GM18508 (cell line): ENCODE results near the gene C1orf210.

Experiments
- ATAC-seq: cut with Tn5 transposase; IDR thresholded peaks from one replicate; pipeline ENCODE4 v1.9.1; 2021; ENCODE audit warnings: moderate number of reproducible peaks; ENCODE audit not compliant: insufficient read depth, unreplicated experiment

The C1orf210 gene

DNA sequence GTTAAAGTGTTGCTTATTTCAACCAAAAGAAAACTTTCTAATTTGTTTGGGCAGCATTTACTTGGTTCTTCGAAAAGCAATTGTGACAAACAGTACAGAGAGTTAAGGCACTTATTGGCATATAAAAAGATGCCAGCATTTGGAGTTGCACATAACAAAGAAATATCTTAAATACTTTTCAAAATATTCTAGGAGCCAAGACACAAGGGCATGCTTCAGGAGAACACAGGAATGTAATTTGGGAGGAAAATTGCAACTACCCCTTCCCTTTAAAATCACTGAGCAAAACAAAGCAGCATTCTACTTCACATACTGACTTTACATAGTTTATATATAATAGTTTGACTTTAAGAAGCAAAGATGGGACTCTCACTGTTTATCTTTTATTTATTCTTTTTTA, 10.8 kb upstream of the C1orf210 start:
- ATAC-seq = no peak

DNA sequence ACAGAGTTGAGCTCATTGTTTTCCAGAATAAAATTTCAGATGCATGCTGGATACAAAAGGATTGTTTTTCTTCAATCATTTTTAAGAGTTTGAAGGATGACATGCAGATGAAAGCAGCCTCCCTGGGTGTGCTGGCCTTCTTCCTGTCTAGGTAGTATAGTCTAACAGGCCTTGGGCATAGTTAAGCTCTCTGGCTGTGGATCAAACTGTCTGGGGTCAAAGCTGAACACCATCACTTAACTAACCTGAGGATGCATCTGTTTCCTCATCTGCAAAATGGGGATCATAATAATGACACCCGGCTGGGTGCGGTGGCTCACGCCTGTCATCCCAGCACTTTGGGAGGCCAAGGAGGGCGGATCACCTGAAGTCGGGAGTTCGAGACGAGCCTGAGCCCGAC, 9.4 kb upstream of the C1orf210 start:
- no peak for ATAC-seq

DNA sequence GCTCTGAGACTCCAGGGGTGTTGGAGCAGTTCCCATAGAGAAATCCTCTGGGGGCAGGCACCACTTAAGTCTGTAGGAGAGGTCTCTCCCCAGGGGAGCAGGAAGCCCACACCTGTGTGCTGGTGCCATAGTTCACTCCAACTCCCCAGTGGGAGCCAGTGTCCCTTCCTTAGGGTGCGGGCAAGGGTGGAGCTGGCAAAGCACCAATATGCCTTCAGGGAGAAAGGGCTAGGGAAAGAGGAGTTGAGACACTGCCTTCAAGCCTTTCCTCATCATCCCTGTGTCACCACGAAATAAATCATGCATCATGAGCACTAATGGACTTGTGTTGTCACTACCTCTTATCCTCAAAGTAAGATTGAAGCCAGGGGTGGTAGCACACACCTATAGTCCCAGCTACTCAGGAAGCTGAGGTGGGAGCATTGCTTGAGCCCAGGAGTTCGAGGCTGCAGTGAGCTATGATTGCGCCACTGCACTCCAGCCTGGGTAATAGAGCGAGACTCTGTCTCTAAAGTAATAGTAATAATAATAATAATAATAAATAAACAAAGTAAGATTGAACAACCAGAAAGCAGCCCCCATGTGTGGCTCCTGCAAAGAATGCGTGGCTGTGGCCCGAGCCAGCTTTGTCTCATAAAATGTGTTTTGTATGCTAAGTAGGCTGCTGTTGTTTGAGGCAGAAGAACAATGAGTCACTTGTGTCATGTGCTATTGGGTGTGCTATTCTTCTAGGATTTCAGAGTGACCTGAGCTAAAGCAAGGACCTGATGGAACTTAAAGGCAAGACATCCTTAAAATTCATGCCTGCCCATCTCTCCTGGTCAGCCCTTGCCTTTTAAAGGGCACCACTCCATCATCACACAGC, 8.7 kb upstream of the C1orf210 start:
- no peak for ATAC-seq

DNA sequence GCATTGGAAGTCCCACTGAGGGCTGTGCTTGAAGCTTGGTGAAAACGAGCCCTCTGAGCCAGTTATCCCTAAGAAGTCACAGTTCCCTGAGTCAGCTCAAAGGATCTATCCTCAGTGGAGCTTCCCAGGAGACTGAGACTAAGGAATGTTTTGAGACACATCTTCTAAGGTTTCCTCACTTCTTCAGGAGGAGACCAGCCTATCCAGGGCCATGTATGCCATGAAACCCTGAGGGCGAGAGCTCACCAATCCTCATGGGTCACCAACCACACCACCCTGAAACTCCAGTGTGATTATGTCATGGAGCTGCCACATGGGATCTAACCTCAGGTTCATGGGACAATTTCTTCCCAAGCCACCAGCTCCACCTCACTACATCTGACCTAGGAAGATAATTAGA, 7.8 kb upstream of the C1orf210 start:
- no peak for ATAC-seq

DNA sequence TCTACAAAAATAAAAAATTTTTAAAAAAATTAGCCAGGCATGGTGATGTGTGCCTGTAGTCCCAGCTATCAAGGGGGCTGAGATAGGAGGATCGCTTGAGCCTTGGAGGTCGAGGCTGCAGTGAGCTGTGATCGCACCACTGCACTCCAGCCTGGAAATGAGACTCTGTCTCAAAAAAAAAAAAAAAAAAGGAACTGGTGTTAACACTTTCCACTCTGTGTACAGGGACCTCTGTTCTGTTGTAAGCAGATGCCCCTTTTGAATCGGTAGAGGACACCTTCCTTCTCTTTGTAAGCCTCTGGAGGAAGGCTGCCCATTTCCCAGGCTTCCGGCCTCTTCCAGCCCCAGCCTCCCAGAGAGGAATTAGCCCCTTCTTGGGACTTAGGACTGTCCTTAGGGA, 7.3 kb upstream of the C1orf210 start:
- ATAC-seq = no peak

DNA sequence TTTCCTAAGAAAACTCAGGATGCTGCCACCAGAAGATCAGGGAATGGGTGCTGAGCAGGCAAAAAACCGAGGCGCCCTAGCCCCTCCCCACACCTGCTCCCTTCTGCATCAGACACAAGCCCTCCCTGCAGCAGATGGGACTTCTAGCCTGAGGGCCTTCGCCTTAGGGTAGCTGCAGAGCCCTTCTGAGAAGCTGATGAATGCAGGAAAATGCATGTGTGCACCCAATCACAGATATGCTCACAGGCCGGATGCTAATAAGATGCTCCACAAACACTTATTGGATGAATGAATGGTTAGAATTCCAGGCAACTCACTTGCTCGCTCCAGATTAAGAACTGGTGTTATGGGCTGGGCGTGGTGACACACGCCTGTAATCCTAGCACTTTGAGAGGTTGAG, 6.8 kb upstream of the C1orf210 start:
- ATAC-seq = no peak

DNA sequence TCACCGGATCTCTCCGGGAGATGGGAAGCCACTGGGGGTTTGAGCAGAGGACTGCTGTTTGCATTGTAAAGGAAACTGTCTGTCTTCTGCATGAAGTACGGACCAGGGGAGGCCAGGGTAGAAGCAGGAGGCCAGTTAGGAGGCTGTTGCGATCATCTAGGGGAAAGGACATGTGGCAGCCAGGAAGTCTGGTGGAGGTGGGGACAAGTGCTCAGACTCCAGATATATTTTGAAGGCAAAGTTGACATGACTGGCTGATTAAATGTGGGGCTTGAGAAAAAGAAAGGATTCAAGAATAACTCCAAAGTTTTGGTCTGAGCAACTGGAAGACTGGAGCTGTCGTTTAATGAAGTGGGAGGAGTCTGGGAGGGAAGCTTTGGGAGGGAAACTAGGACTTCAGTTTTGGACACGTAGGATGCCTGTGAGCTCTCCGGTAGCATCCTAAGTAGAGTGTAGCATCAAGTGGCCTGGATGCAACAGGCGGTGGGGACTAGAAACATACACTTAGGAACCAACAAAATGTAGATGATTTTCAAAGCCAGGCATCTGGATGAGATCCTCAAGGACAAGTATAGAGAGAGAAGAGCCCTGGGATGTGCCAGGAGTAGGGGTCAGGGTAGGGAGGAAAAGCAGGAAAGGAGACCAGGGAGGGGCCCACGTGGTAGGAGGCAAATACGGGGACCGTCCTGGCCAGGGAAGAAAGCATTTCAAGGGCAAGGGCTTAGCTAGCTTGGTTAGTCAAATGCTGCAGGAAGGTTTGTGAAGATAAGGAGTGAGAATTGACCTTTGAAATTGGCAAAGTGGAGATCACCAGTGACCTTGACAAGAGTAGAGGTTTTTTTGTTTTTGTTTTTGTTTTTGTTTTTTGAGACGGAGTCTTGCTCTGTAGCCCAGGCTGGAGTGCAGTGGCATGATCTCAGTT, 3.7 kb upstream of the C1orf210 start:
- ATAC-seq = no peak

DNA sequence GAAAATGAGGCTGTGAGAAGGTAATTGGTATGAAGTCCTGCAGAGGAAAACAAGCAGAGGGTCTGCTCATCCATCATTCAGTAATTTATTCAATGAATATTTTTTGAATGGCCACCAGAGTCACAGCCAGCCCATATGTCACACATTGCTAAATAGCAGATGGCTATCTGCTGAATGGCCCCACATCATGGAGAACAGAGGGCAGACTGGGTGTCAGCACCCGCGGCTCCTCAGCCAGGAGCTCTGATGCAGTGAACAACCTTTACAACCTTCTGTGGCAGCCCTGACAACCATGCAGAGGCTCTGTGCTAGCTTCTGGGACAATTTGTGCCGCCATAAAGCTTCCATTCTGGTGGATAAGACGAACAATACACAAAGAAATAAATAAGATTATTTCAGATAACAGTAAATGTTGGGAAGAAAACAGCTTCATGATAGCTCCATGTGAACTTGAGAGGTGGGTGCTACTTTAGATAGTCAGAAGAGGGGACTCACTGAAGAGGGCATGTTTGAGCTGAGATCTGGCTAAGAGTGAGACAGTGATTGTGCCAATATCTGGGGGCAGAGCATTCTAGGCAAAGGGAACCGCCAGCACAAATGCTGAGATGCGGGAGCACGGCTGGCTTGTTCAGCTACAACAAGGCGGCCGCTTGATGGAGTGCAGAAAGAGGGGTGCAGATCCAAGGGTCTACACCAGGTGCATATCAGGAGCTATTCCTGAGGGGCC, 2.8 kb upstream of the C1orf210 start:
- ATAC-seq = no peak

DNA sequence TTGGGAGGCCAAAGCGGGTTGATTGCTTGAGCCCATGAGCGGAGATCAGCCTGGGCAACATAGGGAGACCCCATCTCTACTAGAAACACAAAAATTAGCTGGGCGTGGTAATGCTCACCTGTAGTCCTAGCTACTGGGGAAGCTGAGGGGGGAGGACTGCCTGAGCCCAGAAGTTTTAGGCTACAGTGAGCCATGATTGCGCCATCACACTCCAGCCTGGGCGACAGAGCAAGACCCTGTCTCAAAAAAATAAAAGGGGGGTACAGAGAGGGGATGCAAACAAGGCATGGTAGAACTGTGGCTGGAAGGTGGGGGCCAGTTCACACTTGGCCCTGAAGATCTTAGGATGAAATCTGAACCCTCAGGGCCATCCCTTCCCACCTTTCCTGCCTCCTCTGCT, 1.2 kb upstream of the C1orf210 start:
- ATAC-seq = no peak

DNA sequence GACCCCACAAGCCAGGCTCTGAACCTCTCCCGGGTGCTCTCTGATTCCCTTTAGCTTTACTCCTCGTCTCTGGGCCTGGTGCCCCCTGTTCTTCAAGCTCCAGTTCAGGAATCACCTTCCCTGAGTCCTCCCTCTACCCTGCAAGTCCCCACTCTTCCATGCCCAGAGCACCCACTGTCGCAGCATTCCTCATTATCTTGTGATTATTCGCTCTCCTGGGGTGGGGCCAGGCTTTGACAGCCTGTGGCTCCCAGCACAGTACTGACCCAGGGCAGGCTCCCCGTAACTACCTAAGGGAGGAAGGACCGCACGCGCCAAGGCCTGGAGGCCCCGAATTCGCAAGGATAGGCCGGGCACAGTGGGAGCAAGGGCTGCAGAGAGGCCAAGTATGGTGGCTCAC, 734 bp upstream of the C1orf210 start:
- ATAC-seq = no peak

DNA sequence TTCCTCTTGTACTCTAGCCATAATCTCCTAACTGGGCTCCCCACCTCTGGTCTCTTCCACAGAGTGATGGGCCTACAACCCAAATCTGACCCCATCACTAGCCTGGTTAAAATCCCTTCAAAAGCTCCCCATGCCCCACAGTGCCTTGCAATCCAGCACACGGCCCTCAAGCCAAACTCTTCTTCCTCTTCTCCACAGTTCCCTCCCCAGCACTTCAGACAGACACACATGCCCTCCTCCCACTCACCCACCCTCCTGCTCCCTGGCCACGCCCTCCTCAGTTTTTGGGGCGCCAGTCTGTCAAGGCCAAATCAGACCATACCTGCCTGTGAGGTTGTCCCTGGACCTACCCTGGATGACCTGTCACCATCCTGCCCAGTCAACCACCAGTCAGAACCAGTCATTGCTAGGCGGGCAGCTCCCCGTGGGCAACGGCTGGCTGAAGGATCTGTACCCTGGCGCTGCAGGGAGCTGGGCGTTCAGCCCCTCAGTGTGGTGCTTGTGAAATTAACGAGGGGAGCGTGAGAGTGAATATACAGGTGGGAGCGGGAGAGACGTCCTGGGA, 753 bp downstream of the C1orf210 start:
- no peak for ATAC-seq

DNA sequence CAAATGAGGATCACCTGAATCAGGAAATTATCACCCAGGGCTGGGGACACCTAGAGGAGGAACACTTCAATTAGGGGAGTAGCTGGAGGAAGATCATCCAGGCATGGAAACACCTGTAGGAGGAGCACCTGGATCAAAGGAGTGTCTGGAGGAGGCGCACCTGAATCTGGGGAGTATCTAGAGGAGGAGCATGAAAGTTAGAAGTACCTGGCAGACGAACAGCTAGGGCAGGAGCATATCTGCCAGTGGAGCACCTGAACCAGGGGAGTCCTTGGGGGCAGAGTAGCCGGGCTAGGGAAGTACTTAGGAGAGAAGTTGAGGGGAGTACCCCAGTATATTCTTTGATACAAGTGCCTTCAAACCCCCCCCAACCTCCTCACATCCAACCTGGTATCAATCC, 1.3 kb downstream of the C1orf210 start:
- ATAC-seq = no peak

DNA sequence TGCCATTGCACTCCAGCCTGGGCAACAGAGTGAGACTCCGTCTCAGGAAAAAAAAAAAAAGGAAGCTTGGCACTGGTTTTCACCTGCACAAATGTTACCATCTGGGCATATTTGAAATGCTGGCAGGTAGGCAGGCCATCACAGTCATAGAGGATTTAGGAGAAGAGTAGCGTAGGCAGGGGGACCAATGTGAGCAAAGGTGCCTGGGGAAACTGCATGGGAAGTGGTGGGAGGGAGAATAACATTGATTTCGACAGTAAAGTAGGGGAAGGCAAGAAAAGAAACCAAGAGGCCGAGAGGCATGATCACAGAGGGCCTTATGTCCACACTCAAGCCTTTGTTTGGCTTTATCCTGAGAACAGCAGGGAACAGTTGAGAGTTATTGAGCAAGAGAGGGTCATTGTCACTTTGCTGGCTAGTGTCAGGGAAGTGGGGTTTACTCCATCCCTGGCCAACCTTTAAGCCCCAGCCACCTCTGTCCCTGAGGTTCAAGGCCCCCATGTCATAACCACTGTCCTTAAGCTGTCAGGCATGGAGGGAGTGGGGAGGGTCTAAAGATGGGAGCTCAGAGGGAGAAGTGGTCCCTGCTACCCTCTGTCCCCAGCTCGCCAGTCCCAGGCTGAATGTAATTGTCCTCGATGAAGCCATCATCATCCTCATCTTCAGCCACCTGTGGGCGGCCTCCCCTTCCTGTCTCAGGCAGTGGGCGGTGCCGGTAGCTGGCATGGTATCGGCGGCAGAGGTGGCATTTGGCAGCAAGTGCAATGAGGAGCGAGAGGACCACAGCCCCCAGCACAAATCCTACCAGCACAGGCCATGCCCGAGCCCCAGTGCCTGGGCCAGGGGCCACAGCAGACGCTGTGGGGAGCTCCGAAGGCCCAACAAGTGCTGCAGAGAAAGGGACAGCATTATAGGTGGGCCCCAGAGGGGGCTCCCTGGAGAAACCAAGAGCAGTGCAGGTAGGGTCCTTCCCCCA, 2.9 kb downstream of the C1orf210 start:
- no peak for ATAC-seq

DNA sequence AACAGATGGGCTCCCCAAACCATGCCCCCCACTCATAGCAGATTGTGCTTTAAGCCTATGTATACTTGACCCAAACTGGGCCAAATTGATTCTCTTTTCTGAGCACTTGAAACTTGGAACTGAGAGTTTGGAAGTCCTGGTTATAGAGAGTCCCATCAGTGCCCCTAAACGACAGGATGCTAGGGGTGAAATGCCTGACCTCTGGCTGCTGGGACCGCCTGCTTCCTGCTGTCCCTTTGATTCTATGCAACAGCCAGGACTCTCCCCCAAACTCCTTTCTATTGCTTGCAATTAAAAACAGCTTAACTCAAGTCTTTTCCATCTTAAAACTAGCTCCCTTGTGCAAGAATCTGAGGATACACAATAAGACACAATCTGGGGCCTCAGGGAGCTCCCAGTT, 4.7 kb downstream of the C1orf210 start:
- no peak for ATAC-seq

DNA sequence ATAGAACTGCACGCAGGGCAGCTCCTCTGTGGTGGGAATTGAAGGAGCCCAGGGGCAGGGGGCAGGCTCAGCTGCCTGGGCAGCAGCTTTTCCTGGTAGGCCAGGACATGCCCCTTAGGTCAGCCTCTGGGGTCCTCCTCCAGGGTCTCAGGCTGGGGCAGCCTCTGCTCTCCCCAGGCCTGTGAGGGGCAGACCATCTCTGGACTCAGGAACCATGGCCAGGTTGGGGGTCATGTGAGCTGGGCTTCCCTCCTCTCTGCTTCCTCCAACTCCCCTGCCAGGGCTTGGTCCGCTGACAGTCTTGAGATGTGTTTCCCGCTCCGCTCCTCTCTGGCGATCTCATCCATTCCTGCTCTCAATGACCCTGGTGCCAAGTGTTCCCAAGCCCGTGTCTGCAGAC, 5.7 kb downstream of the C1orf210 start:
- no peak for ATAC-seq

DNA sequence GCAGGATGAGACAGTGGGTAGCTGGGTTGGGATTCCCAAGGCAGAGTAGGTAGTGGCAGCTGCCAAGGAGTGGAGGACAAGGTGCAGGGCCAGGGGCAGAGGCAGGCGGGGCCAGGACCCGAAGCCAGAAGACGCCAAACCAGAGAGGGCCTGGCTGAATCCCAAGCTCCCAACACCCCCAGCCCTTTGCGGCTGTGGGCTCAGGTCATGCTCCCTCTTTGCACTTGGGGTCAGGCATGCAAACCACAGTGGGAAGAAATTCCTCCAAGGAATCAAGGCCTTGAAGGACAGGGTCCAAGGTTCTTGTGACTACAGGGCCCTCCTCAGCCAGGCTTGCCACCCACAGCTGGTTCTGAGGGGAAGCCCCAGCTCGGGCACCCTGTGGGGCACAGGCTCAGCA, 6.2 kb downstream of the C1orf210 start:
- ATAC-seq = no peak

DNA sequence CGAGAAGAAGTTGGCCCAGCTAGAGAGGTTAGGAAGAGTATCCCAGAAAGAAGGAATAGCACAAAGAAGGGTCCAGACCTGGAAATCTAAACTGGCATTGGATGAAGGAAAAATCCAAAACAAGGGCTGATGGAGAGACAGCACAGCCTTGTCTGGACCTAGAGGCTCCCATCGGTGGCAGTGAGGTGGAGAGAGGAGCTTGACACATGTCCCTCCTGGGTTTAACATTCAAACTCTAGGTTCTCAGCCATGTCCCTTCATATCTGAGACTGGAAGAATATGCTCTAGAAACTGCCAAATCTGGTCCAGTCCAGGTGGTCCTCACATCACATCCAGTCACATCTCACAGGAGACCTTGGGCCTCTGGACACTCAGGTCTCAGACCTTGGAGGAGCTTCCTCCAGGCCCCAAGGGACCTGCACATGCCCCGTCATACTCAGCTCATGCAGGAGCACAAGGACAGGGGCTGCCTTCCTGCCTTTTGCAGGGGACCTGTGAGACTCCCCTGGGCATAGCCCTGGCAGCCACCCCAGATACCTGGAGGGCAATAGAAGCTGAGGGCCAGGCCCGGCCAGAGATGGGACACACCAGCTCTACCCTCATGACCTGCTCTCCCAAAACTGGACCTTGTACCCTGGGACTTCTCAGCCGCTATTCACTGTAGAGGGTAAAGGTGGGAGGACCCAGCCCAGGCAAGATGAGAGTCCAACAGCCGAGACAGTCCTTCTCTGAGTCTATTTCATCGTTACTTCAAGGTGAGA, 8.1 kb downstream of the C1orf210 start:
- ATAC-seq = no peak

DNA sequence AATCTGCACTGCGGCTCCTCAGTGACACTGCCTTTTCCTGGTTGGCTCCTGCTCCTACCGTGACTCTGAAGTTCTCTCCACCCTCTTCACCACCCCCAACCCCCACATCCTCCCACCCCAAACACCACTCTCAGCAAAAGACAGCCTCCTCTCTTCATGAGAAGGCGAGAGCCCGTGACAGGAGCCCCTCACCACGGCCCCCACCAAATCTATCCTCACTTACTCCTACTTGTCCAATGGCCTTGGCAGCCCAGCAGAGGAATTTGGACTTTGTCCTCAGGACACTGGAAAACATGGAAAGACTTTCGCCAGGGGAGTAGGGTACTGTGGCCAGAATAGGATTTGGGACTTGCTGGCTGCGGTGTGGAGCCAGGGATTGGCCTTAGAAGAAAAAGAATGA, 8.7 kb downstream of the C1orf210 start:
- ATAC-seq = no peak
